A172 (cell line): ENCODE results near the gene RASD1. TPM values are rescaled to one million over a fixed set of nuclear protein-coding genes. Genes with fewer than 3 reads are reported as not detected.

Source experiments
- total RNA-seq: library from RNA; depleted of rRNA; stranded (reverse); fragments of >200 nt; shearing (Covaris generic); gene quantifications from 2 replicates; pipeline ENCODE4 v1.2.3, GENCODE V29; 2014; rRNA removed

Gene RASD1
- total RNA-seq, 1 experiment from 2014 or later = not detected

Other genes with a start within 250 kb of the RASD1 start
- gene COPS3, start 215.1 kb downstream of the RASD1 start, total RNA-seq = 292 and 308 TPM in 2 replicates
- gene NT5M, start 193.0 kb downstream of the RASD1 start, total RNA-seq = 12.3 and 12.7 TPM in 2 replicates
- gene MED9, start 19.4 kb downstream of the RASD1 start, total RNA-seq = 6.4 and 9.9 TPM in 2 replicates
- gene PEMT, start 95.3 kb upstream of the RASD1 start, total RNA-seq = 39.6 and 44.0 TPM in 2 replicates
- 5.9 and 8.8 TPM in 2 replicates for gene RAI1, start 185.1 kb upstream of the RASD1 start, total RNA-seq